Pancreas (tissue), 10 donors: ENCODE data around the gene UBP1. TPM values are rescaled to one million over a fixed set of nuclear protein-coding genes. Genes with fewer than 3 reads are reported as not detected.
A peak's percentile ranks its signal among the peaks of the same experiment; 100 is the strongest.

Experiments used
- ATAC-seq, 4 donors: fragments of 200-7000 bp; cut with Tn5 transposase; one replicate each; pipeline versions ENCODE4 v1.8.0 to v1.9.1; 2020; ENCODE audit warnings: mild to moderate bottlenecking in 4 of 4, moderate library complexity in 4 of 4
- DNase-seq, 6 donors: peaks; one replicate each; pipeline ENCODE4 v3.0.0-alpha.2; 2020
- FAIRE-seq: peaks from 2 replicates; lab custom pipeline; 2012; peaks lifted over from hg19 to GRCh38; lab: Jason Lieb, UNC
- H3K27ac ChIP-seq, 4 donors: fragments of 200-600 bp; sonication (generic); 1 replicate in 3 of 4; 2 replicates in 1 of 4; pipeline versions ENCODE4 v1.5.0 to v1.8.0; 2020
- H3K27me3 ChIP-seq, 4 donors: fragments of 200-600 bp; one replicate each; pipeline ENCODE4 v1.8.0; 2021
- H3K36me3 ChIP-seq, 3 donors: fragments of 200-600 bp; sonication (generic) in 1 of 3; one replicate each; pipeline versions ENCODE4 v1.5.0 to v1.8.0; 2020 to 2021
- H3K4me1 ChIP-seq, 3 donors: fragments of 200-600 bp; one replicate each; pipeline ENCODE4 v1.8.0; 2021
- H3K4me3 ChIP-seq, 4 donors: fragments of 200-600 bp; sonication (generic) in 2 of 4; one replicate each; pipeline versions ENCODE4 v1.5.0 to v1.8.0; 2020 to 2021
- H3K9me3 ChIP-seq, 4 donors: fragments of 200-600 bp; one replicate each; pipeline ENCODE4 v1.8.0; 2021
- WGBS, 2 donors: extraction: QIAGEN DNeasy Blood & Tissue Kit; methylation state at CpG; one replicate each; pipeline ENCODE4 v1.1.7; 2013; 5-methylcytosine and 5-hydroxymethylcytosine counted together
- intact Hi-C, 3 donors: fragments of 100-400 bp; cut with DNase I; formaldehyde crosslinking; loops; one replicate each; pipeline versions ENCODE4 v1.11.1 to v1.14.2; 2022
- polyA plus RNA-seq, 2 donors: library from polyadenylated mRNA; stranded (reverse); fragments of 200-250 nt; gene quantifications; one replicate each; pipeline ENCODE4 v1.2.3, GENCODE V29; 2013
- total RNA-seq, 6 donors: library from RNA; stranded (reverse); fragmentation: NEBNext Ultra II Directional in 4 of 6; extraction: Animal tissue kit (Norgen Biotek cat#: 25700) in 4 of 6; gene quantifications; one replicate each; pipeline versions ENCODE4 v1.2.1 to v1.2.4, GENCODE V29; 2021 to 2023
- TF ChIP-seq, protein P1 (sequence below), 4 donors: fragments of 200-600 bp; sonication (generic) in 3 of 4; IDR thresholded peaks; one replicate each; pipeline versions ENCODE4 v1.5.0 to v1.8.0; 2021; ENCODE audit warnings: antibody characterized with exemption in 4 of 4
- donor health status: healthy with polysubstance abuse.
- donor health status: DM: no; HTN: no; CAD: no; lungs with moderate emphysema.
- donor health status: DM: no; HTN: no; CAD: no.
- donor health status: control.
- donor health status: control.
- donor health status: Bipolar disorder and iron deficiency.
- donor health status: DM: yes; HTN: yes; CAD: no.
- donor health status: DM: no; HTN: no; CAD: no.
- donor health status: DM: no; HTN: no; CAD: no.
- donor health status: DM: yes; HTN: yes; CAD: no.

Gene UBP1
- total and polyA plus RNA-seq, 8 donors: 16.1 to 42.9 (median 21.7) TPM

DNA sequence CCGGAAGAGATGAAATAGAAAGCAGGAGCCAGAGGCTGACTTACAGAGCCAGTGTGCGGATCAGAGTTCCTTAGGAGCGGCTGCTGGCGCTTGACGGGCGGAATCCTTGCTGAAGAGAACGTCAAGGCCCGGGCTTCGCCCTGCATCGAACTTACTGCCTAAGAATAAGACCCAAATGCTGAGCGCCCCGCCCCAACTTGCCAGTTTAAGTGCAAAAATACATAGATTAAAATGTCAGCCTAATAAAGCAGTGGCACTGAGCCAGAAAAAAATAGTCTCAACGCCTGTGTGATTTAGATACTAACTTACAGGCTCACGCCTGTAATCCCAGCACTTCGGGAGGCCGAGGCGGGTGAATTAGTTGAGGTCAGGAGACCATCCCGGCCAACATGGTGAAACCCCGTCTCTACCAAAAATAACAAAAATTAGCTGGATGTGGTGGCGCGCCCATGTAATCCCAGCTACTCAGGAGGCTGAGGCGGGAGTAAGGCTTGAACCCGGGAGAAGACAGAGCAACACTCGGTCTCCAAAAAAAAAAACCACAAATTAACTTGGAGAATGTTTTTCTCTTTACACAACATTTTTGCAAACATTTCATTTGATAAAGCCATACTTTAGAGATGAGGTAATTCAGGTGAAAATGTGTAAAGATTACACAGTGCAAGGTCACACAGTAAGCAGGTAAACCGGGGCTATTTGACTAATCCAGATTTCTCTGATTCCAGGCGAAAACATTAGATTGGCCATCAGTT is 1.2 kb upstream of the UBP1 start:
- WGBS, 2 donors: 8% methylated on average over 26 of the region's 26 CpGs
- ATAC-seq (peak; percentile 10 to 33 (median 24)), DNase-seq (peak in 2 of 6 donors; percentile 27 to 72), FAIRE-seq (no peak)
- intact Hi-C loops: no loop called here
- no peaks in the 10 kb centered on the region for H3K36me3 ChIP-seq
- peak overlapping the region; percentile 82 to 98 (median 98) for H3K27ac ChIP-seq
- H3K27me3 ChIP-seq: no peaks in the 10 kb centered on the region
- H3K9me3 ChIP-seq: no peaks in the 10 kb centered on the region
- H3K4me3 ChIP-seq: peak overlapping the region; percentile 39 to 91 (median 84)
- TF ChIP-seq, protein P1, sequence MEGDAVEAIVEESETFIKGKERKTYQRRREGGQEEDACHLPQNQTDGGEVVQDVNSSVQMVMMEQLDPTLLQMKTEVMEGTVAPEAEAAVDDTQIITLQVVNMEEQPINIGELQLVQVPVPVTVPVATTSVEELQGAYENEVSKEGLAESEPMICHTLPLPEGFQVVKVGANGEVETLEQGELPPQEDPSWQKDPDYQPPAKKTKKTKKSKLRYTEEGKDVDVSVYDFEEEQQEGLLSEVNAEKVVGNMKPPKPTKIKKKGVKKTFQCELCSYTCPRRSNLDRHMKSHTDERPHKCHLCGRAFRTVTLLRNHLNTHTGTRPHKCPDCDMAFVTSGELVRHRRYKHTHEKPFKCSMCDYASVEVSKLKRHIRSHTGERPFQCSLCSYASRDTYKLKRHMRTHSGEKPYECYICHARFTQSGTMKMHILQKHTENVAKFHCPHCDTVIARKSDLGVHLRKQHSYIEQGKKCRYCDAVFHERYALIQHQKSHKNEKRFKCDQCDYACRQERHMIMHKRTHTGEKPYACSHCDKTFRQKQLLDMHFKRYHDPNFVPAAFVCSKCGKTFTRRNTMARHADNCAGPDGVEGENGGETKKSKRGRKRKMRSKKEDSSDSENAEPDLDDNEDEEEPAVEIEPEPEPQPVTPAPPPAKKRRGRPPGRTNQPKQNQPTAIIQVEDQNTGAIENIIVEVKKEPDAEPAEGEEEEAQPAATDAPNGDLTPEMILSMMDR (IDR thresholded peaks at IDR 0.05): no peak
- peaks cover 14 to 23% (median 18%) of the 10 kb centered on the region in 3 donors for H3K4me1 ChIP-seq

- peak overlapping the region; percentile 81 to 91 (median 84) for H3K4me3 ChIP-seq
- TF ChIP-seq, protein P1 (IDR thresholded peaks at IDR 0.05): no peak
- no peaks in the 10 kb centered on the region for H3K9me3 ChIP-seq
- no peak for FAIRE-seq
- no peaks in the 10 kb centered on the region for H3K27me3 ChIP-seq
- no peaks in the 10 kb centered on the region for H3K36me3 ChIP-seq
- 0% methylated on average over 60 to 93 of the region's 93 CpGs for WGBS, 2 donors
- H3K4me1 ChIP-seq: peaks cover 29 to 39% (median 32%) of the 10 kb centered on the region in 3 donors
- intact Hi-C loops: no loop called here
- peak overlapping the region; percentile 86 to 98 (median 92) for H3K27ac ChIP-seq
- peak; percentile 6 to 39 (median 16) for ATAC-seq
- DNase-seq: peak; percentile 49 to 89 (median 67)
These were observed 468 bp downstream of the UBP1 start for GRCh38 chr3:33439546-33440327.

GRCh38 chr3:33438881-33439545 is 1.2 kb downstream of the UBP1 start:
- Histone ChIP-seq H3K9me3 (no peaks in the 10 kb centered on the region), H3K36me3 (no peaks in the 10 kb centered on the region), H3K27ac (peak overlapping the region; percentile 86 to 98 (median 92)), H3K4me3 (peak overlapping the region; percentile 81 to 91 (median 84)), H3K27me3 (no peaks in the 10 kb centered on the region), H3K4me1 (peaks cover 29 to 39% (median 32%) of the 10 kb centered on the region in 3 donors)
- DNase-seq (no peak), ATAC-seq (no peak), FAIRE-seq (no peak)
- intact Hi-C loops: no loop called here
- TF ChIP-seq, protein P1 (IDR thresholded peaks at IDR 0.05): no peak
- 1 to 4% methylated on average over 12 of the region's 12 CpGs for WGBS, 2 donors

GRCh38 chr3:33438284-33438668 is 1.9 kb downstream of the UBP1 start:
- peak overlapping the region; percentile 81 to 91 (median 84) for H3K4me3 ChIP-seq
- intact Hi-C loops: no loop called here
- peak overlapping the region; percentile 3 to 98 (median 65) for H3K27ac ChIP-seq
- H3K9me3 ChIP-seq: no peaks in the 10 kb centered on the region
- ATAC-seq (no peak), FAIRE-seq (no peak), DNase-seq (peak in 2 of 6 donors; percentile 16 to 21)
- TF ChIP-seq, protein P1 (IDR thresholded peaks at IDR 0.05): no peak
- H3K36me3 ChIP-seq: no peaks in the 10 kb centered on the region
- no peaks in the 10 kb centered on the region for H3K27me3 ChIP-seq
- 2 to 3% methylated on average over 4 of the region's 4 CpGs for WGBS, 2 donors
- H3K4me1 ChIP-seq: peaks cover 29 to 39% (median 32%) of the 10 kb centered on the region in 3 donors
